Thyroid gland (tissue), 4 donors: ENCODE results near the gene PLK5.

Experiments used
- POLR2A ChIP-seq, 2 donors: fragments of 450-650 bp; IDR thresholded peaks; one replicate each; pipeline ENCODE4 v1.6.1; 2017; ENCODE audit warnings: antibody characterized with exemption in 2 of 2, mild to moderate bottlenecking in 2 of 2, moderate library complexity in 1 of 2
- TF ChIP-seq, protein P1 (sequence below), 6 experiments: fragments of 200-600 bp in 3 of 6; fragments of 450-650 bp in 3 of 6; sonication (generic) in 3 of 6; IDR thresholded peaks; one replicate each; pipeline ENCODE4 v1.5.1; 2016 to 2019; ENCODE audit warnings: antibody characterized with exemption in 6 of 6, mild to moderate bottlenecking in 2 of 6, inconsistent platforms in 1 of 6, moderate library complexity in 1 of 6

DNA sequence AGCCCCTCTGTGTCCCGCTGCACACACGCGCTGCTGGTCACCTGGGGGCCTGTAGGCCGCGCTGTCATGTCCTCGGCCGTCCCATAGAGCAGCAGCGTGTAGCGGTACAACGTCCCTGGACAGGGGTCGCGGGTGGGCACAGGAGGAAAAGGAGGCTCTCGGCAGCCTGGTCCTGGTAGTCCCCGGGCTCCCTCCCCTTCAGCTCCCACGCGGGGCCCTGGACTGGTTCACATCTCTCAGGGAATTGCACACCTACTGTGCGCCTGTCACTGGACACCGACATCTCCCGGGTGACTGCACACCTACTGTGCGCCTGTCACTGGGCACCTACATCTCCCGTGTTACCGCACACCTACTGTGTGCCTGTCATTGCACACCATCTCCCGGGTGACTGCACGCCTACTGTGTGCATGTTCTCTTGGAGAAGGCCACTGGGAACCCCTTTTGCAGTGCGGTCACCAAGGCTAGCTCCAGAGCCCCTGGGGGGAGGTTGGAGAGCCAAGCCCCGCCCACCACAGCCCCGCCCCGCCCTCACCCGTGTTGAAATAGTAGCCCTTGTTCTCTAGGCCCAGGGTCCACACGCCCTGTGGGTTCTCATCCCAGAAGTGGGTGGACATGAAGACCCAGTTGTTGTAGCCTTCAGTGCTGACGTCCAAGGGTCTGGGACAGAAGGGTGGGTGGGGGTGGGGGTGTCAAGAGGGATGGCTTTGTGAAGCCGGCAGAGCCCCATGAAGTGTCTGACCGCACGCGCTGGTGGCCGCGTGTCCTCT, 41.3 kb upstream of the PLK5 start:
- no peak for TF ChIP-seq POLR2A (IDR thresholded peaks at IDR 0.05)
- TF ChIP-seq, protein P1, sequence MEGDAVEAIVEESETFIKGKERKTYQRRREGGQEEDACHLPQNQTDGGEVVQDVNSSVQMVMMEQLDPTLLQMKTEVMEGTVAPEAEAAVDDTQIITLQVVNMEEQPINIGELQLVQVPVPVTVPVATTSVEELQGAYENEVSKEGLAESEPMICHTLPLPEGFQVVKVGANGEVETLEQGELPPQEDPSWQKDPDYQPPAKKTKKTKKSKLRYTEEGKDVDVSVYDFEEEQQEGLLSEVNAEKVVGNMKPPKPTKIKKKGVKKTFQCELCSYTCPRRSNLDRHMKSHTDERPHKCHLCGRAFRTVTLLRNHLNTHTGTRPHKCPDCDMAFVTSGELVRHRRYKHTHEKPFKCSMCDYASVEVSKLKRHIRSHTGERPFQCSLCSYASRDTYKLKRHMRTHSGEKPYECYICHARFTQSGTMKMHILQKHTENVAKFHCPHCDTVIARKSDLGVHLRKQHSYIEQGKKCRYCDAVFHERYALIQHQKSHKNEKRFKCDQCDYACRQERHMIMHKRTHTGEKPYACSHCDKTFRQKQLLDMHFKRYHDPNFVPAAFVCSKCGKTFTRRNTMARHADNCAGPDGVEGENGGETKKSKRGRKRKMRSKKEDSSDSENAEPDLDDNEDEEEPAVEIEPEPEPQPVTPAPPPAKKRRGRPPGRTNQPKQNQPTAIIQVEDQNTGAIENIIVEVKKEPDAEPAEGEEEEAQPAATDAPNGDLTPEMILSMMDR (IDR thresholded peaks at IDR 0.05): no peak
